Fibroblast of pulmonary artery (primary cell): Measurements from ENCODE around the gene LRRC47.

Experiments used
- DNase-seq: peaks from one replicate; pipeline ENCODE4 v3.0.0-alpha.2; 2010; ENCODE audit warnings: low read depth
- H3K4me3 ChIP-seq: replicated peaks from 2 replicates; pipeline ENCODE4 v1.5.1; 2011; ENCODE audit warnings: low read depth, mild to moderate bottlenecking, control low read depth, low read length, moderate library complexity
- CTCF ChIP-seq: IDR thresholded peaks from 2 replicates; pipeline ENCODE4 v1.5.1; 2011; ENCODE audit warnings: mild to moderate bottlenecking, control low read depth, low read length, inconsistent platforms; ENCODE audit errors: missing control alignments

The LRRC47 gene

GRCh38 chr1:3735027-3735681, 61.1 kb downstream of the LRRC47 start:
- DNase-seq, result no peak
- no peak for TF ChIP-seq CTCF
- no peak overlapping the region for H3K4me3 ChIP-seq

GRCh38 chr1:3734602-3735001, 61.7 kb downstream of the LRRC47 start:
- no peak for DNase-seq
- TF ChIP-seq CTCF, result no peak
- no peak overlapping the region for H3K4me3 ChIP-seq

- no peak for DNase-seq
- H3K4me3 ChIP-seq, result no peak overlapping the region
- no peak for TF ChIP-seq CTCF
Observed at GRCh38 chr1:3733883-3734589, 62.3 kb downstream of the LRRC47 start.

- H3K4me3 ChIP-seq, result no peak overlapping the region
- DNase-seq, result no peak
- TF ChIP-seq CTCF, result no peak
Observed at GRCh38 chr1:3733094-3733882, 63.0 kb downstream of the LRRC47 start.

- DNase-seq, result no peak
- no peak overlapping the region for H3K4me3 ChIP-seq
- no peak for TF ChIP-seq CTCF
Observed at GRCh38 chr1:3732434-3733093, 63.7 kb downstream of the LRRC47 start.

- H3K4me3 ChIP-seq, result no peak overlapping the region
- DNase-seq, result no peak
- TF ChIP-seq CTCF, result no peak
Observed at GRCh38 chr1:3731583-3732433, 64.5 kb downstream of the LRRC47 start.
